WTC11 (cell line): Measurements from ENCODE around the gene SFMBT1.

Experiments used
- ATF3 ChIP-seq: sonication (generic); formaldehyde crosslinking; conservative IDR thresholded peaks from 2 replicates; pipeline ENCODE4 v1.8.1; 2022; ENCODE audit warnings: mild to moderate bottlenecking, missing genetic modification reagents
- FOXP1 ChIP-seq: sonication (generic); formaldehyde crosslinking; IDR thresholded peaks from 2 replicates; pipeline ENCODE4 v1.8.0; 2022; ENCODE audit warnings: missing genetic modification reagents, mild to moderate bottlenecking, moderate library complexity, borderline replicate concordance
- GTF2I ChIP-seq: fragments of 250-450 bp; sonication (Bioruptor Pico); conservative IDR thresholded peaks from 2 replicates; pipeline ENCODE4 v1.4.0; 2021; ENCODE audit warnings: mild to moderate bottlenecking
- IRF2 ChIP-seq: sonication (generic); formaldehyde crosslinking; IDR thresholded peaks from 2 replicates; pipeline ENCODE4 v1.8.0; 2022; ENCODE audit warnings: low read depth, missing genetic modification reagents, borderline replicate concordance
- SMAD3 ChIP-seq: sonication (generic); formaldehyde crosslinking; IDR thresholded peaks from 2 replicates; pipeline ENCODE4 v1.8.0; 2022; ENCODE audit warnings: missing genetic modification reagents, mild to moderate bottlenecking, borderline replicate concordance
- ZNF423 ChIP-seq: fragments of 250-450 bp; sonication (Bioruptor Pico); IDR thresholded peaks from 2 replicates; pipeline ENCODE4 v2.1.2; 2022; ENCODE audit warnings: mild to moderate bottlenecking, moderate library complexity
- TF ChIP-seq, protein P1 (sequence below): fragments of 200-600 bp; IDR thresholded peaks from 2 replicates; pipeline ENCODE4 v1.8.0; 2022; ENCODE audit warnings: antibody characterized with exemption
- TF ChIP-seq, protein P2 (sequence below): sonication (generic); formaldehyde crosslinking; IDR thresholded peaks from 2 replicates; pipeline ENCODE4 v1.8.0; 2022; ENCODE audit warnings: missing genetic modification reagents
- TF ChIP-seq, protein P3 (sequence below): sonication (generic); formaldehyde crosslinking; conservative IDR thresholded peaks from 2 replicates; pipeline ENCODE4 v1.8.1; 2023; ENCODE audit warnings: mild to moderate bottlenecking, low read depth, missing genetic modification reagents, moderate library complexity

- TF ChIP-seq, protein P1, sequence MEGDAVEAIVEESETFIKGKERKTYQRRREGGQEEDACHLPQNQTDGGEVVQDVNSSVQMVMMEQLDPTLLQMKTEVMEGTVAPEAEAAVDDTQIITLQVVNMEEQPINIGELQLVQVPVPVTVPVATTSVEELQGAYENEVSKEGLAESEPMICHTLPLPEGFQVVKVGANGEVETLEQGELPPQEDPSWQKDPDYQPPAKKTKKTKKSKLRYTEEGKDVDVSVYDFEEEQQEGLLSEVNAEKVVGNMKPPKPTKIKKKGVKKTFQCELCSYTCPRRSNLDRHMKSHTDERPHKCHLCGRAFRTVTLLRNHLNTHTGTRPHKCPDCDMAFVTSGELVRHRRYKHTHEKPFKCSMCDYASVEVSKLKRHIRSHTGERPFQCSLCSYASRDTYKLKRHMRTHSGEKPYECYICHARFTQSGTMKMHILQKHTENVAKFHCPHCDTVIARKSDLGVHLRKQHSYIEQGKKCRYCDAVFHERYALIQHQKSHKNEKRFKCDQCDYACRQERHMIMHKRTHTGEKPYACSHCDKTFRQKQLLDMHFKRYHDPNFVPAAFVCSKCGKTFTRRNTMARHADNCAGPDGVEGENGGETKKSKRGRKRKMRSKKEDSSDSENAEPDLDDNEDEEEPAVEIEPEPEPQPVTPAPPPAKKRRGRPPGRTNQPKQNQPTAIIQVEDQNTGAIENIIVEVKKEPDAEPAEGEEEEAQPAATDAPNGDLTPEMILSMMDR = no peak
- TF ChIP-seq FOXP1 (CRISPR knock-in tag) (no peak), ATF3 (CRISPR knock-in tag) (no peak), SMAD3 (no peak), IRF2 (CRISPR knock-in tag) (no peak), GTF2I (CRISPR knock-in tag) (no peak), ZNF423 (CRISPR knock-in tag) (no peak)
- TF ChIP-seq, protein P2, sequence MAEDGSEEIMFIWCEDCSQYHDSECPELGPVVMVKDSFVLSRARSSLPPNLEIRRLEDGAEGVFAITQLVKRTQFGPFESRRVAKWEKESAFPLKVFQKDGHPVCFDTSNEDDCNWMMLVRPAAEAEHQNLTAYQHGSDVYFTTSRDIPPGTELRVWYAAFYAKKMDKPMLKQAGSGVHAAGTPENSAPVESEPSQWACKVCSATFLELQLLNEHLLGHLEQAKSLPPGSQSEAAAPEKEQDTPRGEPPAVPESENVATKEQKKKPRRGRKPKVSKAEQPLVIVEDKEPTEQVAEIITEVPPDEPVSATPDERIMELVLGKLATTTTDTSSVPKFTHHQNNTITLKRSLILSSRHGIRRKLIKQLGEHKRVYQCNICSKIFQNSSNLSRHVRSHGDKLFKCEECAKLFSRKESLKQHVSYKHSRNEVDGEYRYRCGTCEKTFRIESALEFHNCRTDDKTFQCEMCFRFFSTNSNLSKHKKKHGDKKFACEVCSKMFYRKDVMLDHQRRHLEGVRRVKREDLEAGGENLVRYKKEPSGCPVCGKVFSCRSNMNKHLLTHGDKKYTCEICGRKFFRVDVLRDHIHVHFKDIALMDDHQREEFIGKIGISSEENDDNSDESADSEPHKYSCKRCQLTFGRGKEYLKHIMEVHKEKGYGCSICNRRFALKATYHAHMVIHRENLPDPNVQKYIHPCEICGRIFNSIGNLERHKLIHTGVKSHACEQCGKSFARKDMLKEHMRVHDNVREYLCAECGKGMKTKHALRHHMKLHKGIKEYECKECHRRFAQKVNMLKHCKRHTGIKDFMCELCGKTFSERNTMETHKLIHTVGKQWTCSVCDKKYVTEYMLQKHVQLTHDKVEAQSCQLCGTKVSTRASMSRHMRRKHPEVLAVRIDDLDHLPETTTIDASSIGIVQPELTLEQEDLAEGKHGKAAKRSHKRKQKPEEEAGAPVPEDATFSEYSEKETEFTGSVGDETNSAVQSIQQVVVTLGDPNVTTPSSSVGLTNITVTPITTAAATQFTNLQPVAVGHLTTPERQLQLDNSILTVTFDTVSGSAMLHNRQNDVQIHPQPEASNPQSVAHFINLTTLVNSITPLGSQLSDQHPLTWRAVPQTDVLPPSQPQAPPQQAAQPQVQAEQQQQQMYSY (CRISPR knock-in tag) = no peak
- TF ChIP-seq, protein P3, sequence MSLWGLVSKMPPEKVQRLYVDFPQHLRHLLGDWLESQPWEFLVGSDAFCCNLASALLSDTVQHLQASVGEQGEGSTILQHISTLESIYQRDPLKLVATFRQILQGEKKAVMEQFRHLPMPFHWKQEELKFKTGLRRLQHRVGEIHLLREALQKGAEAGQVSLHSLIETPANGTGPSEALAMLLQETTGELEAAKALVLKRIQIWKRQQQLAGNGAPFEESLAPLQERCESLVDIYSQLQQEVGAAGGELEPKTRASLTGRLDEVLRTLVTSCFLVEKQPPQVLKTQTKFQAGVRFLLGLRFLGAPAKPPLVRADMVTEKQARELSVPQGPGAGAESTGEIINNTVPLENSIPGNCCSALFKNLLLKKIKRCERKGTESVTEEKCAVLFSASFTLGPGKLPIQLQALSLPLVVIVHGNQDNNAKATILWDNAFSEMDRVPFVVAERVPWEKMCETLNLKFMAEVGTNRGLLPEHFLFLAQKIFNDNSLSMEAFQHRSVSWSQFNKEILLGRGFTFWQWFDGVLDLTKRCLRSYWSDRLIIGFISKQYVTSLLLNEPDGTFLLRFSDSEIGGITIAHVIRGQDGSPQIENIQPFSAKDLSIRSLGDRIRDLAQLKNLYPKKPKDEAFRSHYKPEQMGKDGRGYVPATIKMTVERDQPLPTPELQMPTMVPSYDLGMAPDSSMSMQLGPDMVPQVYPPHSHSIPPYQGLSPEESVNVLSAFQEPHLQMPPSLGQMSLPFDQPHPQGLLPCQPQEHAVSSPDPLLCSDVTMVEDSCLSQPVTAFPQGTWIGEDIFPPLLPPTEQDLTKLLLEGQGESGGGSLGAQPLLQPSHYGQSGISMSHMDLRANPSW (CRISPR knock-in tag) = no peak
Observed at GRCh38 chr3:52879581-52879980, 166.3 kb downstream of the SFMBT1 start.
